Left hindlimb (tissue), 1 donor: ENCODE results near the gene ADCY7.

Source experiments
- DNase-seq: peaks from one replicate; pipeline ENCODE4 v3.0.0-alpha.2; 2018

Gene ADCY7

DNA sequence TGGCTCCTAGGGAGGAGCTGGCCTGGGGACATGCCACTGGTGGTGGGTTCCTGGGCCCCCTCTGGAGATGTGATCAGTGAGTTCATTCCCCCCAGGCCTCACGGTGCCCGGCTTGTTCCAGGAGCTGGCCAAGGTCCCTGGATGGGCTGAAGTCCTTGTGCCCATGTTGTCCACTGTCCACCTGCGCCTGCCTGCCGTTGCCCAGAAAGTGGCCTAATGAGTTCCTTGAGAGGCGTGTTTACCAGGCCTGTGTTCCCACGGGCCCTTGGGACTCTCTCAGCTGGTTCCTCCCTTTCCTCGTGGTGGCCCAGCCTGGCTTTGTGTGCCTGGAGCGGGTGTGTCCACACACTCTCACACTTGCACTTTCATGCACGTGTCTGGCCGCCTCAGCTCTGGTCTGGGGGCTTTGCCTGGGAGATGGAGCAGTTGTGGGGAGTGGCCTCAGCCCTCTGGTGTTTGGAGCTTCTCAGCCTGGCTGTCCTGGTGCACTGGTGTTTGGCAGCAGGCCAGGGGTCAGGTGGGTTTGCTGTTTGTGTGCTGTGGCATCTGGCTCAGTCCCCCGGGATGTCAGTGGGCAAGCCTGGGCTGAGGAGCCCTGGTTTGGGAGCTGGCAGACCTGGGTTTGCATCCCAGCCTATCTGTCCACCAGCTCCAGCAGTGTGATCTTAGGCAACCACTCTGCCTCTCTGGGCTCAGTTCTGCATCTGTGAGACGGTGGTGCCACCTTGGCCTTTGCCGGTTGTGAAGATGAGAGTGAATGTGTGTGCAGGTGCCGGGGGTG lies 18.0 kb downstream of the ADCY7 start:
- no peak for DNase-seq

DNA sequence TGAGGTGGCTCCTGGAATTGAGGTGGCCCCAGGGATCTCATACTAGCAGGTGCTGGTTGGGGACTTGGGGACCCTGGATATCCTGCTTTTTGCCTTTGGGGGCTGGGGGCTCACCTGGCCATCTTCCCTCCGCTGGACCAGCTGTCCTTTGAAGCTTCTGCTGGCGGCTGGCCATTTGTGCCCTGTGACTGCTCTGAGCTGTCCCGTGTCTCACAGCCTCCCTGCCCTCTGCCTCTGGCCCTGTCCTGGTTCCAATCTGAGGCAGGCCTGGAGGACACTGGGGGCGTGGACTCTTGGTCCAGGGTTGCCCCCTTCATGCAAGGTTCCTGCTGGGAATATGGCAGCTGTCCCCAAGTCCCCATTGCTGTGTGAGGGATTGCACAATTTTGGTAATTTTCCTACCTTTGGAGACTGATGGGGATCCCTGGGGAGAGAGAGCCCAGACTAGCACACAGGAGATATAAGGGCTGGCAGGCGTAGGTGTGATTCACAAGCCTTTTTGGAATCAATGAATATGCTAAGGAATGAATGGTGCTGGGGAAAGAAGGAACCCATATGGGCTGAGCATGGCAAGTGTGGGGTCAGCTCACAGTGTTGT lies 19.2 kb downstream of the ADCY7 start:
- no peak for DNase-seq

DNA sequence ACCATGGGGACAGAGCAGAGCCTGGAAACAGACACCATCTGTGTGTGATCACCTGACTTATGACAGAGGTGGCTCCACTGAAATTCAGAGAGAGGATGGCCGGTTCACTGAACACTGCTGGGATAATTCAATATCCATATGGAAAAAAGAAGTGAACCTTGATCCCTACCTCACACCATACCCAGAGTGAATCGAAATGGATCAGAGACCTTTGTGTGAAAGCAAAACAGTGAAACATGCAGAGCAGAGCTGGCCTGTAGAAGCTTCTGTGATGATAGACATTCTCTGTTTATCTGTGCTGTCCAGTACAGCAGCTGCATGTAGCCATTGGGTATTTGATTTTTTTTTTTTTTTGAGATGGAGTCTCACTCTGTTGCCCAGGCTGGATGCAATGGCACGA lies 20.3 kb downstream of the ADCY7 start:
- no peak for DNase-seq

DNA sequence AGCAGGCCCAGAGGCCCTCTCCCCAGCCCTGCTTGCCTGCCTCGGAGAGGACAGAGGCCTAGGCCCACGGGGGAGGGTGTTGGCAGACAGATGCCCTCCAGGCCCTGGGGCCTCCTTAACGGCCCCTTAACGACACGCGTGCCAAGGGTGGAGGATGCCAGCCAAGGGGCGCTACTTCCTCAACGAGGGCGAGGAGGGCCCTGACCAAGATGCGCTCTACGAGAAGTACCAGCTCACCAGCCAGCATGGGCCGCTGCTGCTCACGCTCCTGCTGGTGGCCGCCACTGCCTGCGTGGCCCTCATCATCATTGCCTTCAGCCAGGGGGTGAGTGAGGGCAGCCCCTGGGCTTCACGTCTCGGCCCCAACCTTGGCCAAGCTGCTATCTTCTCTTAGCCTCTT lies 21.7 kb downstream of the ADCY7 start:
- DNase-seq = no peak

DNA sequence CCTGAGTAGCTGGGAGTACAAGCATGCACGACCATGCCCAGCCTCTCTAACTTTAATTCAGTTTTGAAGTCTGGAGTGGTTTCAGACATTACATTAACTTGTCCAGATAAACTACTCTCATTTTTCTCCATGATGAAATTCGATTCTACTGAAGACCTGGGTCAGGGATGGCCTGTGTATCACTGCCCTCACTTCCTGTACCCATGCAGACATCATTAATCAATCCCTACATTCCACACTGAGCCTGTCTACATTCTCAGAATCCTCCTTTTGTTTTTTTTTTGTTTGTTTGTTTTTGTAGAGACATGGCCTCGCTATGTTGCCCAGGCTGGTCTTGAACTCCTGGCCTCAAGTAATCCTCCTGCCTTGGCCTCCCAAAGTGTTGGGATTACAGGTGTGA lies 22.6 kb downstream of the ADCY7 start:
- no peak for DNase-seq

DNA sequence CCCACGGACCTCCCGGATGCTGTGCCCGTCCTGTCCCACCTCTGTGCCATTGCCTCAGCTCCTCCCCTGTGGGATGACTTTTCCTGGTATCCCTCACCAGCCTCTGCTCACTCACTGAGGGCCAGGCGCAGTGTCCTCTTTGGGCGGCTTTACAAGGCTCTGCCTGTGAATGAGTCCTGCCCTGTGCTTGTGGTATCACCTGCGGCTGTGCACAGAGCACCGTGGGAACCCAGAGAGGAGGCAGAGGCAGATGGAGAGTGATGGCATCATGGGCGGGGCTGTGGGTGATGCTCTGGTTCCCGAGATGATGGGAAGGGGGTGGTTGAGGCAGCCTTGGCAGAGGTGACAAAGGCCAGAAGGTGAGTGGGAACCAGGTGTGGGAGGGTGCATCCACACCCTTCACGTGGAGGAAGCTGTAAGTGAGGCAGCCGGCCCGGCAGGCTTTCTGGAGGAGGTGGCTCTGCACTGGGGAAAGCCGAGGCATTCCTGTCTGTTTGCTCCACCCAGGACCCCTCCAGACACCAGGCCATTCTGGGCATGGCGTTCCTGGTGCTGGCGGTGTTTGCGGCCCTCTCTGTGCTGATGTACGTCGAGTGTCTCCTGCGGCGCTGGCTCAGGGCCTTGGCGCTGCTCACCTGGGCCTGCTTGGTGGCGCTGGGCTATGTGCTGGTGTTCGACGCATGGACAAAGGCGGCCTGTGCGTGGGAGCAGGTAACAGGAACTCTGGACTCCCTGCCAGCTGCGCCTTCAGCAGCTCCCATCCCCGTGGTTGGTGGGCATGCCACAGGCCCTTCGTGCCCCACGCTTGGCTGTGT lies 23.8 kb downstream of the ADCY7 start:
- DNase-seq = no peak

DNA sequence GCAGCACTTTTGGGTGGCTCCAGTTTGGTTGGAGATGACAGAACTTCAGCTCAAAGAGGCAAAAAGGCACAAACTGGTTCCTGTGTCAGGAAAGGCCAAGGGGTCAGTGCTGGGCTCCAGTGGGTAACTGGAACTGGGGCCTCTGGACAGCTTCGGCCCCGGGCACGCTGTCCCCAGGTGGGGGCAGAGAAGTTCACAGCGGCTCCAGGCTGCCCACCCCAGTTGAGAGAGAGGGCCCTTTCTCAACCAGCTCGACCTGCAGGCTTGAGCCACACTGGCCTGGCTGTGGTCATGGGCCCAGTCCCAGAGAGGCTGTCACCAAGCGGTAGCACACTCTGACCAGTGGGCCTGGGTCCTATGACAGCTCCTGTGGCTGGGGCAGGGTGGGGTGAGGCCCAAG lies 24.5 kb downstream of the ADCY7 start:
- DNase-seq = no peak

DNA sequence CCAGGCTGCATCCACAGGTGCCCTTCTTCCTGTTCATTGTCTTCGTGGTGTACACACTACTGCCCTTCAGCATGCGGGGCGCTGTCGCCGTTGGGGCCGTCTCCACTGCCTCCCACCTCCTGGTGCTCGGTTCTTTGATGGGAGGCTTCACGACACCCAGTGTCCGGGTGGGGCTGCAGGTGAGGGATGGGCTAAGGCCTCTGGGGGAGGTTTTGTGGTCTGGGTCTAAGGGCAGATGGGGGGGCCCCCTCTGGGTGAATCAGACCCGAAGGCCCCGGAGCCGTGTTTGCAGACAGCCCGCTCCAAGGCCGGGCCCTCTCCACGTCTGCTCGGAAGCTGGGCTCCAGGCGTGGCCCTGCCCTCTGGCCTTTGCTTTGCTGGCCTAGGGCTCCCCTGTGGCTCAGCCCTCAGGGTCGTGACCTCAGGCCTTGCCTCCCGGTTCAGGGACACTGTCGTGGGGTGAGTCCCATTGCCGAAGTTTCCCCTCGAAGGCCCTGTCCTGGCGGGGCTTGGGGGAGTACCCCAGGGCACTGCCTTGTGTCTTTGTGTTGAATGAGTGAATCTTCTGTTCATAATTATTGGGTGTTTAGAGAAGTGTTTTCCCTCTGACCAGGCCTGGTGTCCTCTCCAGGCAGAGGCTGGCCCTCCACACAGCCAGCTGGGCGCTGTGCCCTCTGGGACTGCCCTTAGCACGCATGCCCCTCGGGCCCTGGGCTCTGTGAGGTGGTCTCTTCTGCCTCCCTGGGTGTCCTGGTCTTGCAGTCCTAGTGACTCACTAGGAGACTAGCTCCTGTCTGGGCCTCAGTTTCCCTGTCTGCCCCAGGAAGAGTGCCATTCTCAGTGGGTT lies 25.6 kb downstream of the ADCY7 start:
- no peak for DNase-seq

DNA sequence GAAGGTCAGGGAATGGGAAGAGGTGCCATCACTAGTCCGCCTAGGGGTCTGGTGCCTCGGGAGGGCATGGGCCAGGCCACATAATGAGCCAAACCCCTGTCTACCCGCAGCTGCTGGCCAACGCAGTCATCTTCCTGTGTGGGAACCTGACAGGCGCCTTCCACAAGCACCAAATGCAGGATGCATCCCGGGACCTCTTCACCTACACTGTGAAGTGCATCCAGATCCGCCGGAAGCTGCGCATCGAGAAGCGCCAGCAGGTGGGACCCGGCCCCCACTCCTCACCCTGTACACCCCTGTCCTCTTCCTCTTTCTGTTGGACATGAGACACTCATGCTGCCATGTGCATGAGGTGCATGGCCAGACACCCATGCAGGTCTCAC lies 26.2 kb downstream of the ADCY7 start:
- DNase-seq = no peak

DNA sequence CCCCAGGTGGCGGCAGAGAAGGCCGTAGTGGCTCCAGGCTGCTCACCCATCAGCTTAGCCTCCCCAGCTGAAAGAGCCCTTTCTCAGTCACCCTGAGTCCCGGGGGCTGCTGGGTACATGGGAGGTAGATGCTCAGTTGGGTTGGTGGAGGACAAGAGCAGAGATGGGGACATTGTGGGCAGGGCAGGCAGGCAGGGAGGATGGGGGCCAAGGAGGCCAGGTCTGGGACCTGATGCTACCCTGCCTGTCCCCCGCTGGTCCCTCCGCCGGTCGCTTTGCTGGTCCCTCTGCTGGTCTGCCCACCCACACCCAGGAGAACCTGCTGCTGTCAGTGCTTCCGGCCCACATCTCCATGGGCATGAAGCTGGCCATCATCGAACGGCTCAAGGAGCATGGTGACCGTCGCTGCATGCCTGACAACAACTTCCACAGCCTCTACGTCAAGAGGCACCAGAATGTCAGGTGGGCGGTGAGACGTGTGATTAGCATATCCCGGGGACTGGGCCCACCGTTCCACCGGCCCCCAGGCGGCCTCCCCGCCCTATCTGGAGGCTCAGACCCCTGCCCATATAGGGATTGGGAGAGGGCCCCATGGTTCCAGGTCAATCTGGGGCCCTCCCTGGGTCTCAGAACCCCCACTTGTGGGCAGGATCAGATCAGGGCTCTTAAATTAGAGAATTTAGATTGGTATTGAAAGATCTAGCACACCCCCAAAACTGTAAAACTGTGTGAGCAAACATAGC lies 26.9 kb downstream of the ADCY7 start:
- DNase-seq = no peak

DNA sequence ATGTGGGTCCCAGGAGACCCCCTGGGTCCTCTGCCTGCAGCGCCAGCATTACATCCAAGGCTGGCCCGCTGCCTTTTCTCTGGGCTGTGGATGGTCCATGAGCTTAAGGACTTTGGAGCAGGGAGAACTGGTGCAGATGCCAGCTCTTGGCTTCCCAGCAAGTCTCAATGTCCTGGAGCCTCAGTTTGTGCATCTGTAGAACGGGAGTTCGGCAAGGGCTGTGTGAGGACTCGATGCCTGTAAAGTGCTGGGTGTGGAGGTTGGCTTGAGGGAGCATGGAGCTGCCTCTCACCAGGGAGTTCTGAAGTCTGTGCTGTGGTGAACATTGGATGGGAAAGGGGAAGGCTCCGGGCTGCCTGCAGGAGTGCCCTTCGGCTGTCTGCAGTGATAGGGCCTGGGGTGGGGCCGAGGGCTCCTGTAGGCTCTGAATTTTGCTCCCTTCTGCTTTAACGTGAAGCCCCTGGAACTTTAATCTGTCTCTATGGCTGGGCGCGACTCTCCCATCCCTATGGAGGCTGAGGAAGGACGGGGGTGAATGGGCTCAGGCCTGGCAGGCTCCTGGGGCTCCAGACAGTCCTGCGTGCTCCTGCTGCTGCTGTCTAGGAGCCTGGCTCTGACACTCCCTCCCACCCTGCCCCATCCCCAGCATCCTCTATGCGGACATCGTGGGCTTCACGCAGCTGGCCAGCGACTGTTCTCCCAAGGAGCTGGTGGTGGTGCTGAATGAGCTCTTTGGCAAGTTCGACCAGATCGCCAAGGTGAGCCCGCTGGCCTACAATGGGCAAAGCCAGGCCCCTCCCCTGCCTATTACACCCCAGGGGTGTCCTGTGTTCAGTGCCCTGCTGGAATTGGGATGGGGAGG lies 27.9 kb downstream of the ADCY7 start:
- no peak for DNase-seq

DNA sequence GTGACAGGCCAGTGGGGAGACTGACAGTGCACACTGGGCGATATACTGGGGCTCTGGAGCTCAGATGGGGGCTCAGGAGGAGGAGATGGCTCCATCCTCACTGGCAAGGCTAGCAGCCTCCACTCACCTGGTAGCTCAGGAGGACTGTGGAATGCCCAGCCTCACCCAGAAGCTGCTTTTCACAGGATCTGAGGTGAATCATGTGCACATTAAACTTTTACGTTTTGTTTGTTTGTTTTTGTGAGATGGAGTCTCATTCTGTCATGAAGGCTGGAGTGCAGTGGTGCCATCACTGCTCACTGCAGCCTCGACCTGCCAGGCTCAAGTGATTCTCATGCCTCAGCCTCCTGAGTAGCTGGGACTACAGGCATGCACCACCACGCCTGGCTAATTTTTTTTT lies 28.6 kb downstream of the ADCY7 start:
- no peak for DNase-seq

DNA sequence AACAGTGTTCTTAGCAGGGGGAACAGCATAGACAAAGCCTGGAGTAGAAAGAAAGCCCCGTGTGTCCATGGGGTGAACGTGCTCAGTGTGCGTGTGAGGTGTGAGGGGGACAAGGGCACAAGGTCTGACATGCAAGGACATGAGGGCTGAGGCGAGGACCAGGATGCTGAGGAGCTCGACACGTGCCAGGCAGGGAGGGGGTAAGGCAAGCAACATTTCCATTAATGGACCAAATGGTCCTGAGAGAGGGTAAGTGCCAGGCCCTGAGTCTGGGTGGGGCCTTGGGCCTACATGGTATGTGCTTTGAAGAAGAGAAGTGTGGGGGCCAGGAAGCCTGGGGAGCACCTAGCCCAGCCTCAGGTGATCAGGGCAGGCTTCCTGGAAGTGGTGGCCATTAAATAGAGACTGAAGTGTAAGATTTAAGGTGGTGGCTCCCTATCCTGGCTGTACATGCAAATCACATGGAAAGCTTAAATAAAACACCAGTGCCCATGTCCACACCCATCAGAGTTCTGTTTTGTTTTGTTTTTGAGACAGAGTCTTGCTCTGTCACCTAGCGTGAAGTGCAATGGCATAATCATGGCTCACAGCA lies 29.3 kb downstream of the ADCY7 start:
- DNase-seq = no peak

DNA sequence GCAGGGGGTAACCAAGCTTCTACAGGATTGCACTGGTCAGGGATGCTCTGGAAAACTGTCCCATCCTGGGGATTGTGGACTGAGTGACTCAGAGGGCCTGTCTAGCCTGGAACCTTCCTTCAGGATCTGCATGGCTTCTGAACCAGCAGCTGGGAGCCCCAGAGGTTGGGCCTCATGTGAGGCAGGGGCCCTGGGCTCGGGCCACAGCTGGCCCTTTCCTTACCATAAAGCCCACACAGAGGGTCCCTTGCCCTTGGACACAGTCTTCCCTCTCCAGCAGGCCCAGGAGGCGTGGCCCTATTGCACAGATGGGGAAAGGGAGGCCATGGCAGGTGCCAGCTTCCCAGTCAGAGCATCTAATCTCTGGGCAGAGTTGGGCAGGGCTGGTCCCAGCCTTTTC lies 30.5 kb downstream of the ADCY7 start:
- no peak for DNase-seq

DNA sequence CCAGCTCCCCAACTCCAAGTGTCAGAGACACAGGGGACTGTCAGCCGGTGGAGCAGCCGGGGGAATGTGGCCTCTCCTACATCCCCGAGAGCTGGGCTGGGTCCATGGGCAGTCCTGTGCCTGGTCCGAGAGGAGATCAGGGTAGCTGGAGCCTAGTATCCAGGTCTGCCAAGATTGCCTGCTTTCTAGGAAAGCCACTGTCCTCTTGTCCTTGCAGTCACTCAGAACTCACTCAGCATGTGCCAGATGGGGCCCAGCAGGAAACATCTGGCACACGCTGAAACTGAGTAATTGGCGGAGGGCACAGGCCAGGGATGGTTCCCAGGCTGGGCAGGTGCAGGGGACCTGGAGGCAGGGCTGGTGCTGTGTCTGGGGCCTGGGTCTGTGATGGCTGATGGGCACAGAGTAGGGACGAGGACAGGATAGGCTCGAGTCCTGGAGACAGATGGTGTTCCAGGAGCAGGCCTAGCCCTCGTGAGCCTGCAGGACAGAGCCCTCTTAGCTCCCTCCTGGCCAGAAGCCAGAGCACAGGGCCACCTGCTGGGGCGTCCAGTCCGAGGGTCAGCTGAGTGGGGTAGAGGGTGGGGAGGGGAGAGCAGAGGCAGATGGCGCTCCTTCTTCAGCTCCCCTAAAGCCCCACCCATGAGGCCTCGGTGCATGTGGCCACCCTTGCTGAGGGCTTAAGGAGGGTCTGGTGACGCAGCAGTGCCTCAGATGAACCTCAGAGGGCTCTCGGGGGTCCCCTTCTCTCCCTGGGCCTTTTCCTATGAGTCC lies 31.1 kb downstream of the ADCY7 start:
- no peak for DNase-seq

DNA sequence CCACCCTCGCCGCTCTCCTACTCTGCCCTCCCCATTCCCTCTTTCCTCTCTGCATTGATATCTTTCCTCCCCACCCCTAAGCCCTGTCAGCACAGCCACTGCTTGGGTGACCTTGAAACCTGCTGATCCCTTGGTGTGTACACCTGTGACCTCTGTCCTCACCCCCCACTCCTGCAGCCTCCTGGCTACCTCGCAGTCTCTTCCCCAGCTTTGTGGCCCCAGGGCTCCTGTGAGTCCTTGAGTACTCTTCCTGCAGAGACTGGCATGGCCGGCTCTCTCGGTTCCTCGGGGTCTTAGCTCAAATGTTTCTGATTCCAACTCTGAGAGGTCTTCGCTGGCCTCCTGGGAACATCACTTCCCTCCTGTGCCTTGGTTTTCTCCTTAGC lies 31.7 kb downstream of the ADCY7 start:
- no peak for DNase-seq

DNA sequence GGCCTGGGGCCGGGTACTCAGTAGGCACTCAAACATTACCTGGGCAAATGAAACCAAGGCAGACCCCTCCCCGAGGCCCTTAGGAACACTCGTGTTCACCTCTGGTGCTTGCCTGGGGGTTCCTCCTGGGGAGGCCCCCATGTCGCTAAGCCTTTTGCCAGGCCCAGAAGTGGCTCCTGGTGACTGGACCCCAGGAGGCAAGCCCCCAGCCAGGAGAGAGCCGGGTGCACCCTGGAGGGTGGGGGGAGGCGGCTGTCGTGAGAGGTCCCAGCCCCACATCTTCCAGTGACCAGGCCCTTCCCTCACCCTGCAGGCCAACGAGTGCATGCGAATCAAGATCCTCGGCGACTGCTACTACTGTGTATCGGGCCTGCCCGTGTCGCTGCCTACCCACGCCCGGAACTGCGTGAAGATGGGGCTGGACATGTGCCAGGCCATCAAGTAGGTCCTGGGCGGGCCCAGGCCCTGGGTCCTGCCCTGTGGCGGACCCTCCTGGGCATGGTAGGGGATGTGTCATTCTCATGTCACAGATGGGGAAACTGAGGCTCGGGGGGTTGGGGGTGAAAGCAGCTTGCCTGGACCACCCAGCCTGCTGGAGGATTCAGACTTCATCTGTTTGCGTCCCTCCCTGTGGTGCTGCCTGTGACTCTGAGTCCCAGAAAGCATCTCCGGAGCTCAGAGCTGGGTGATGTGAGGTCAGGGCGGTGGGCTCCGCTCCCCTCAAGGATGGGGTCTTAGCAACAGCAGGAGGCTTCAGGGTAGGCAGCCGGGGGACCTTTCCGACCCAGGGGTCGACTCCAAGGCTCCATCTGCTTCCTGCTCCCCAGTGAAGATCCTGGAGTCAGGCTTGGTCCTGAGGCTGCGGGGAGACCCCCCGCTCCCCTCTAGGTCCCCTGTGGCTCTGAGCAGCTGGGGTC lies 32.5 kb downstream of the ADCY7 start:
- no peak for DNase-seq

DNA sequence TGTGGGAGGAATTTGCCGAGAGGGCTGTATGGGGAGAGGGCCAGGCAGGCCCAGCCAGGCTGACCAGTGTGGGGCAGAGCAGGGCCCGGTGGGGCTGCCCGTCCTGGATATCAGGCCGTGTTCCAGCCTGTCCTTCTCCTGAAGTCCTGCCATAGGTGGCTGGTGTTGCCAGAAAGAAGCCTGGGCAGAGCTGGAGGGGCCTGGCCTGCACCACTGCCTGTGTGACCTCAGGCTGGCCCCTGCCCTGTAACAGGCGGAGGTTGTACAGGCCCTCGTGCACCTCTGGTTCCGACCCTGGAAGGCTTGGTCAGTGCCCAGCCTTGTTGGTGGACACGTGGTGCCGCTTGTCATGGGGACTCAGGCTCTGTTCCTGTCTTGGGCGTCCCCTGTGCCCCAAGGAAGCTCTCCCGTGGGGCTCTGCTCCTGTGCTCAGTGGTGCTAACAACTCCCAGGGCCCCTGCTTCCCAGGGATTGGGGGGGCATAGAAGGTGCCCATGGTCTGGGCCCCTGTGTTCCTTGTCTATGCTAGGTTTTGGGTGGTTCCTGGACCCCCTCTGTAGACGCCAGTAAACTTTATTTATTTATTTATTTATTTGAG lies 33.3 kb downstream of the ADCY7 start:
- no peak for DNase-seq
